Anterior cingulate cortex (tissue), 58 donors: ENCODE data around the gene RAB44.

Experiments
- DNase-seq, 58 donors: peaks; one replicate each; lab custom pipeline; 2025; lab: John Stamatoyannopoulos, UW

RAB44 gene

GRCh38 chr6:36685926-36686667 is 11.5 kb upstream of the RAB44 start:
- DNase-seq = no peak

DNA sequence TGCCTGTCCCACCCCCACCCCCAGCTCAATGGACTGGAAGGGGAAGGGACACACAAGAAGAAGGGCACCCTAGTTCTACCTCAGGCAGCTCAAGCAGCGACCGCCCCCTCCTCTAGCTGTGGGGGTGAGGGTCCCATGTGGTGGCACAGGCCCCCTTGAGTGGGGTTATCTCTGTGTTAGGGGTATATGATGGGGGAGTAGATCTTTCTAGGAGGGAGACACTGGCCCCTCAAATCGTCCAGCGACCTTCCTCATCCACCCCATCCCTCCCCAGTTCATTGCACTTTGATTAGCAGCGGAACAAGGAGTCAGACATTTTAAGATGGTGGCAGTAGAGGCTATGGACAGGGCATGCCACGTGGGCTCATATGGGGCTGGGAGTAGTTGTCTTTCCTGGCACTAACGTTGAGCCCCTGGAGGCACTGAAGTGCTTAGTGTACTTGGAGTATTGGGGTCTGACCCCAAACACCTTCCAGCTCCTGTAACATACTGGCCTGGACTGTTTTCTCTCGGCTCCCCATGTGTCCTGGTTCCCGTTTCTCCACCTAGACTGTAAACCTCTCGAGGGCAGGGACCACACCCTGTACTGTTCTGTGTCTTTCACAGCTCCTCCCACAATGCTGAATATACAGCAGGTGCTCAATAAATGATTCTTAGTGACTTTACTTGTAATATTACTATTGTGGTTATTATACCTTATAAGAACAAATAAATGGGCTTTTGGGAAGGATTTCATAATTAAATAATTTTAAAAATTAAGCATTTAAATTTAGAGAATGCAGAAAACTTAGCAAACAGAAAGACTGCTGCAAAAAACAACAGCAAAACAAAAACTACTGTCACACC is 10.7 kb upstream of the RAB44 start:
- DNase-seq = no peak

DNA sequence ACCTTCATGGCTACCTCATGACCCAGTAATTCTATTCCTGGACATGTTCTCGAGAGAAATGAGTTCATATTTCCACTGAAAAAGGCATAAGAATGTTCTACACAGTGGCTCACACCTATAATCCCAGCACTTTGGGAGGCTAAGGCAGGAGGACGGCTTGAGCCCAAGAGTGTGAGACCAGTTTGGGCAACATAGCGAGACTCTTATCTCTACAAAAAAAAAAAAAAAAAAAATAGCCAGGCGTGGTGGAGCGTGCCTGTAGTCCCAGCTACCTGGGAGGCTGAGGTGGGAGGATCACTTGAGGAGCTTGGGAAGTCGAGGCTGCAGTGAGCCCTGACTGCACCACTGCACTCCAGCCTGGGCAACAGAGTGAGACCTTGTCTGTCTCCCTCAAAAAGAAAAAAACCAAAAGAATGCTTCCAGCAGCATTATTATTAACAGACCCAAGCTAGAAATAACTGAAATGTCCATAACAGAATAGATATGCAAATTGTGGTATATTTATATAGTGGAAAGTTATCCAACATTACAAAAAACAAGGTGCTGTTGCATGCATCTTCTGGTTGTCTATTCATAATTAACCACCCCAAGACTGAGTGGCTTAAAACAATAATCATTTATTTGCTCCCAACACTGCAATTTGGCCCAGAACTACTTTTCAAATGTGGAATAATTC is 9.4 kb upstream of the RAB44 start:
- no peak for DNase-seq

DNA sequence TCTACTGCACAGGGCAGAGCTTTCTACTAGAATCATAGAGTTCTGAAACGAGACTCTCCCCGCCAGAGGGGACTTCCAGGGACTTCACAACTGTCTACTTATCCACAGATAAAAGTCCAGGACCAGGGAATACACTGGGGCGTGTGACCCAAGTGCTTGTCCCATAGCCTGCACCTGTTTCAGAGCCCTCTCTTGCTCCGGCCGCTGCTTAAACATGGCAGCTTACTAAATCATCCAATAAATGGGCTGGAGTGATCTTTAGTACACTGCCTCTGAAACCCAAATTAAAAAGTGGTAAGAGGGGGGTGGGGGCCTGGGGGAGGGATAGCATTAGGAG is 8.9 kb upstream of the RAB44 start:
- no peak for DNase-seq

DNA sequence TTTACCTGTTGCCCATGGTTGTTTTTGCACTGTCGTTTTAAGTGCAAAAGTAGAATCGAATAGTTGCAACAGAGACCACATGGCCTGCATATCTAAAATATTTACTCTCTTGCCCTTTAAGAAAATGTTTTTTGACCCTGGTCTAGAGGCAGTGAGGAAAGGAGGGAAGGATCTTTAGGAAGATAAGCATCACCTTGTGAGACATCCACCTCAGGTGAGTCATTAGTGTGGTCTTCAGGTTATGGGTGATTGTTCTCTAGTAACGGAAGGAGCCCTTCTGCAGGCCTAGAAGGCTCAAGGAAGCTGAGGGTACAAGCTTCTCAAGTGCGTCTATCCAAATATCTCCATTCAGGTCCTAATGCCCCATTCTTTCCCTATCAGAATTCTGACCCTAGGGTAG is 6.6 kb upstream of the RAB44 start:
- no peak for DNase-seq

GRCh38 chr6:36691612-36692011 is 6.0 kb upstream of the RAB44 start:
- DNase-seq = no peak

- no peak for DNase-seq
Observed at GRCh38 chr6:36692220-36692619, 5.4 kb upstream of the RAB44 start.

GRCh38 chr6:36692861-36693702 is 4.5 kb upstream of the RAB44 start:
- DNase-seq = no peak

DNA sequence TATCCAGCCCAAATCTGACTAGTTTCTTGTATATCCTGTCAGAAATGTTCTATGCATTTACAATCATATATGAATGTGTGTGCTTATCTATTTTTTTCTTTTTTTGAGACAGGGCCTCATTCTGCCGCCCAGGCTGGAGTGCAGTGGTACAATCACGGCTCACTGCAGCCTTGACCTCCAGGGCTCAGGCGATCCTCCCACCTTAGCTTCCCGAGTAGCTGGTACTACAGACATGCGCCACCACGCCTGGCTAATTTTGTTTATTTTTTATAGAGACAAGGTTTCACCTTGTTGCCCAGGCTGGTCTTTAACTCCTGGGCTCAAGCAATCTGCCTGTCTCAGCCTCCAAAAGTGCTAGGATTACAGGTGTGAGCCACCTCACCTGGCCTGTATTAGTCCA is 3.0 kb upstream of the RAB44 start:
- DNase-seq = no peak

GRCh38 chr6:36695414-36695813 is 2.2 kb upstream of the RAB44 start:
- DNase-seq = no peak

- DNase-seq = no peak
Observed at GRCh38 chr6:36698196-36698595, 570 bp downstream of the RAB44 start.

GRCh38 chr6:36698871-36699271 is 1.2 kb downstream of the RAB44 start:
- no peak for DNase-seq

- DNase-seq = no peak
Observed at GRCh38 chr6:36699348-36699747, 1.7 kb downstream of the RAB44 start.

DNA sequence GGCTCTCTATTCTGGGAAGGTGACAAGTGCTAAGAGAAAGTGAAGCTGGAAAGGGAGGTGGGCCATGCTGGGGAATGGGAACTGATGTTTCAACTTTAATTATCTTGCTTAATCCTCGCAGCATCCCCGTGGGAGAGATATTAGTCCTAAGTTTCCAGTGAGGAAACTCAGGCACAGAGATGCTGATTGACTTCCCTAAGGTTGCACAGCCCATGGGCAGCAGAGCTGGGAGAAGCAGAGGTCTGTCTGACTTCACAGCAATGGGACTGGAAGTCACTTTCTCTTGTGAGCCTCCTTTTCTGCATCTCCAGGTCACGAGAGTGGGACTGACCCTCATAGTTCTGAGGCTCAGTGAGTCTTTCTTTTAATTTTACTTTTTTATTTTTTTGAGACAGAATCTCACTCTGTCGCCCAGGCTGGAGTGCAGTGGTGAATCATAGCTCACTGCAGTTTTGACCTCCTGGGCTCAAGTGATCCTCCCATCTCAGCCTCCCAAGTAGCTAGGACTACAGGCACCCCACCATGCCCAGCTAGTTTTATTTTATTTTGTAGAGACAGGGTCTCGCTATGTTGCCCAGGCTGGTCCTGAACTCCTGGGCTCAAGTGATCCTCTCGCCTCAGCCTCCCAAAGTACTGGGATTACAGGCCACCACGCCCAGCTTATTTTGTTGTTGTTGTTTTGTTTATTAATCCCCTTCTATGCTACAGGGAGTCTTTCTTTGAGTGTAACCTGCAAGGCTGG is 2.6 kb downstream of the RAB44 start:
- no peak for DNase-seq

GRCh38 chr6:36700831-36701230 is 3.2 kb downstream of the RAB44 start:
- DNase-seq = no peak

DNA sequence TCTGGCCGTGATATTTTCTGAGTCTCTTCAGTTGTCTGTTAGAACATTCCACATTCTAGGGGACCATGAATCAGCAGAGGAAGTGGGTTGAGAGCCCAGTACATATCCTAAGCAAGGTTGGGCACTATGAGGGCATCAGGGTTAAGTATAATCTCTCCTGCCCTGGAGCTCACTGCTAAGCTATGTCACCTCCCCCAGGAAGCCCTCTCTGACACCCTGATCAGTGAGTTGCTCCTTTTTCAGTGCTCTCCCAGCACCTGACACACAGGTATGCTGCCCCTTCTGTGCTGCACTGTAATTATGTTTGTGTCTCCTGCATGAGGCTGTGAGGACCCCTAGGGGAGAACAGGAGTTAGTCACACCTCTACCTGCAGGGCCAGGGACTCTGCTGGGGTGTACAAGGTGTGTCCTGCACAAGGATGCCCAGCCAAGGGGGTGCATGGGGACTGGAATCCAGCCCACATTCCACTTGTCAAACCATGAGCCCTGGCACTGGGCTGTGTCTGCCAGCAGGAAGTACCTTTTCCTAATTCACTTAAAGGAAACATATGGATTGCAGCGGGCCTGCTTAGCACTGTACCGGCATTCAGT is 3.9 kb downstream of the RAB44 start:
- no peak for DNase-seq

GRCh38 chr6:36702656-36703055 is 5.0 kb downstream of the RAB44 start:
- no peak for DNase-seq

DNA sequence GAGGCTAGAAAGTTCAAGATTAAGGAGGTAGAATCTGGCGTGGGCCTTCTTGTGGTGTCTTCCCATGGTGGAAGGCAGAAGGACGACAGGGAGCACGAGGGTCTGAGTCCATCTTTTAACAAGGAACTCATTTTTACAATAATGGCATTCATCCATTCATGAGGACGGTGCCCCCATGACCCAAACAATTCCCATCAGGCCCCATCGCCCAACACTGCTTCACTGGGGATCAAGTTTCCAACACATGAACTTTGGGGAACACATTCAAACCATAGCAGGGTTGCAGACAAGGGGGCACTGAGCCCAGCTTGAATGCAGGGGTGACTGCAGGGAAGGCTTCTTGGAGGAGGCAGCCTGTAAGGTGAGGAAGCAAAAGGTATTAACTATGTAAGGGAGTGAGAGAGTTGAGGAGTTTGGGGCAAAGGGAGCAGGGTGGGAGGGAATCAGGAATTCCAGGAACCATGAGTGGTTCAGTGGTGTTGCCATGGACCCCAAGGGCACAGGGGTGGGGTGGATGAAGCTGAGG is 5.5 kb downstream of the RAB44 start:
- no peak for DNase-seq

- DNase-seq = no peak
Observed at GRCh38 chr6:36703982-36704381, 6.4 kb downstream of the RAB44 start.
